ENCODE data around the gene TMEM129.

The TMEM129 gene

GRCh38 chr4:1758306-1759121 lies 37.4 kb upstream of the TMEM129 start:
- DNase-seq (ENCODE audit: low spot score): no peak

GRCh38 chr4:1757836-1758235 lies 36.7 kb upstream of the TMEM129 start:
- no peak for DNase-seq (ENCODE audit: low spot score)

DNA sequence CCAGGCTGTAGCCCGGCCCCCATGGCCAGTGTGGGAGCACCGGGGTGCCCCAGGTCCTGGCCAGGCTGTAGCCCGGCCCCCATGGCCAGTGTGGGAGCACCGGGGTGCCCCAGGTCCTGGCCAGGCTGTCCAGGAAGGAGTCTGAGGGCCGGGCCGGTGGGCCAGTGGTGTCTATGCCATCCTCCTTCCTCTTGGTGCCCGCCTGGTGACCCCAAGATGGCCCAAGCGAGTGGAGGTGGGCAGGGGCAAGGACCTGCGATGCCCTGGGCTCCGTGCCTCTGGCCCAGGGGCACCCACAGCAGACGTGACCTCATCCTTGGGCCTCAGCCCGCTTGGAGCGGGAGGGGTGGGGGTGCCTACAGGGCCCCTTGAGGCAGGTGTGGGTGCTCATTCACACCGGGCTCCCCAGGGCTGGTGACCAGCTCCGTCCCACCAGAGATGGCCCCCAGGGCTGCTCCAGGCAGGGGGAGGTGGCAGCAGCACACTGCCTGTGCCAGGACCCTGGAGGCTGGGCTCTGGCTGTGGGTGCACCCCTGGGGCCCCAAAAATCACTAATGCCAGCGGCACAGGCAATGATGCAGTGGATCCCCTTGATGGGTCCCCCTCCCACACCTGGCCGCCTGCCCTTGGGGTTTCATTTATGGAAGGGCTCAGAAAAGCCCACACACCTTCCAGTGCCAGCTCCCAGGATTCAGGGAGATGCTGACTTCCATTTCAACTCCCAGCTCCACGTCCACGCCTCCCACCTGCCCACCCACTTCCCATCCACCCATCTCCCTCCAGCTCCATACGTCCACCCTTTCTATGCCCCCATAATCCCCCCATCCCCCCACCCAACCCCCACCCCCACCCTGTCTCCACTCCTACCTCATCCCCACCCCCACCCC lies 36.0 kb upstream of the TMEM129 start:
- DNase-seq (ENCODE audit: low spot score): no peak

GRCh38 chr4:1756079-1756478 lies 35.0 kb upstream of the TMEM129 start:
- no peak for DNase-seq (ENCODE audit: low spot score)

- no peak for DNase-seq (ENCODE audit: low spot score)
Observed at GRCh38 chr4:1755297-1755696, 34.2 kb upstream of the TMEM129 start.

DNA sequence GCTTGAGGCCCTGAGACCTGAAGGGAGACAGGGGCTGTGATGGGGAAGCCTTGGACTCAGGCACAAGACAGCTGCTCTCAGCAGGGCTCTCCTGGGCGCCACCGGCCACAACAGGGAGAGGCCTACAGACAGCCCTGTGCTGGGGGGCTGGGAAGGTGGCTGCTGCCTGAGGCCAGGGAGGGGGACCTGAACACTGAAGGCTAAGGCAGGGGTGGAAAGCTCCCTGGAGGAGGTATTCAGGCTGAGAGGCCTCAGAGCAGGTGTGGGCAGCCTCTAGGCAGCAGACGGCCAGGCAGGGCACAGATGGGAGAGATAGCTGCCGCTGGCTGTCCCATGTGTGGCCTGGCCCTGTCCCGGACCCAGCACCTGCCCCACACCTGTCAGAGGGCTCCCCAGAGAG lies 33.2 kb upstream of the TMEM129 start:
- DNase-seq (ENCODE audit: low spot score): no peak

DNA sequence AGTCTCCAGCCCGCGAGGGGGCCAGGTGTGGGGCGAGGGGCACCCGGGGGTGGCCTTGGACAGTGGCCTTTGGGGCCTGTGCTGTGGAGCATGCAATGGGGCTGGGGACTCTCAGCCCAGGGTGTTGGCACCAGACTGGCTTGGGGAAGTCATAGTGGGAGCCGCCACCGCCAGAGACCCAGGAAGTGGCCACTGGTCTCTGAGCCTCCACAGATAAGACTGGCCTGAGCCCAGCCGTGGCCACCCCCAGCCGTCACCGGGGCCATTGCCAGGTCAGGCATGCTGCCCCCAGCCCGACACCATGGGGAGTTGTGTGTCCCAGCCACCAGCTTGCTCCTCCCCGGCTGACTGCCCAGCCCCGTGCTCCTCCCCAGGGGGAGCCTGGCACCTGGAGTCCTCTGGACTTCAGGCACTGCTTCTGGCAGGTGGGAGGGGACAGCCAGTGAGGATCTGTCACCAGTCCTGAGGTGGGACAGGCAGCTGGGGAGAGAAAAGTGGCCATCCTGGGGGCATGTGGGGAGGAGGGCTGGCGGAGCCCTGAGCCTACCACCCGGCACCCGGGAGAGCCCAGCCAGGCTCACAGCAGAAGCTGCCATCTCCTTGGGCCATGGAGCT lies 32.7 kb upstream of the TMEM129 start:
- DNase-seq (ENCODE audit: low spot score): no peak

DNA sequence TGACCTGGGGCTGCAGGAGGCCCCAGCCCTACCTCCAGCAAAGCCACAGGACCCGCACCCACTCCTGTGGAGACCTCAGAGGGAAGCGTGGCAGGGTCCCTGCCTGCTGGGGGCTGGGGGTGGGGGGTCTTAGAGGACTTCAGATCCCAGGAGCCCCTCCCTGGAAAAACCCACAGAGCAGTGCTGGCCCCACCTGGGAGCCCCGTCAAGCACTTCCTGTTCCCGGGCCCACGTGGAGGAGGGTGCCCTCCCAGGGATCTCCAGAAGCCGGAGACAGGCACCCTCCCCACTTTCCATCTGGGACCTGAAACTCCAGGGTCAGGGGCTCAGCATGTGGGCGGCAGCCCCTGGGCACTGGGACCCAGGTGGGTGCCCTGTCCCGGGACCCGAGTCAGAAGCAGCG lies 32.2 kb upstream of the TMEM129 start:
- no peak for DNase-seq (ENCODE audit: low spot score)

GRCh38 chr4:1752284-1753041 lies 31.3 kb upstream of the TMEM129 start:
- peak; percentile 27 for DNase-seq (ENCODE audit: low spot score)

DNA sequence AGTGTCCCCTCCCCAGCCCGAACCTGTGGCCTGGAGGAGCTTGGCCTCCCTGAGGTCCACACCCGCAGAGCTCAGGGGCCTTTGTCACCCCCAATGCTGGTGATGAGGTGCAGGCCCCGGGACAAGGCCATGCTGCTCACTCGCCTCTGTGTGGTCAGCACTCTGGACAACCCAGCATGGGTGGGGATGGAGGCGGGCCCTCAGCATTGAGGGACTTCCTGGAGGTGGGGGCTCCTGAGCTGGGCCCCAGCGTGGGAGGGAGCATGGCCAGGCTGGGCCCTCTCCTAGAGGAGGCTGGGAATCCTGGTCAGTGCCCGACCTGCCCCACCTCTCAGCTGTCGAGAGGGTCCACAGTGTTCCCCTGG lies 30.8 kb upstream of the TMEM129 start:
- DNase-seq (ENCODE audit: low spot score): no peak

GRCh38 chr4:1751155-1751918 lies 30.2 kb upstream of the TMEM129 start:
- DNase-seq (ENCODE audit: low spot score): no peak

GRCh38 chr4:1750381-1751154 lies 29.4 kb upstream of the TMEM129 start:
- no peak for DNase-seq (ENCODE audit: low spot score)

DNA sequence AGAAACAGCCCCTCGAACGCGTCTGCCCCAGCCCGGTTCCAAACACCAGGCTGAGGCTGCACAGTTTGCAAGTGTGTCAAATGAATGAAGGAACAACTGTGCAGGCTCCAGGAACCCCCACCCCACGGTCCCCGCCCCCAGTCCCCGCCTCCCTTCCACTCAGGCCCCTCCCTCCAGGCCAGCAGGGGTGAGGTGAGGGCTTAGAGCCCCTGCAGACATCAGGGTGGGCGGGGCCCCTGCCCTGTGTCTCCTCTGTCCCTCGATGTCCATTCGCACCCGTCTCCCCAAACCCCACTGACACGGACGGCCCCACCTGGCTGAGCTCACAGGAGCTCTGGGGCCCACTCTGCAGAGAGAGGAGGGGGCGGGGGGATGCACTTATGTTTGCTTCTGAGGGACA lies 28.7 kb upstream of the TMEM129 start:
- no peak for DNase-seq (ENCODE audit: low spot score)

DNA sequence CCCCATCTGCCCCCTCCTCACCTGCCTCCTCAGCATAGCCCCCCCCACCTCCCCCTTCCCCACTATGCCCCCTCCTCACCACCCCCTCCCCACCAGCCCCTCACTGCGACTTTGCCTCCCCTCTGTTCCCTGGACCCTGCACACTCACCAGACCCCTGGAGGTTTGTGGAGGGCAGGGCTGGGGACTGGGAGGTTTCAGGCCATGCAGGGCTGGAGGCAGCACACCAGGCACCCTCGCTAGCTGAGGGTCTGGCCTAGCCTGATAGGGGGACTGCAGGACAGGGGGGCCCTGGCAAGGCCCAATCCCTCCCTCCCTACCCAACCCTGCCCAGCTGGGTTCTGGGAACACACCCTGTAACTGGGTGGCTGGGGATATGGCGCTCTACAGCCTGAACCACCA lies 28.2 kb upstream of the TMEM129 start:
- no peak for DNase-seq (ENCODE audit: low spot score)

DNA sequence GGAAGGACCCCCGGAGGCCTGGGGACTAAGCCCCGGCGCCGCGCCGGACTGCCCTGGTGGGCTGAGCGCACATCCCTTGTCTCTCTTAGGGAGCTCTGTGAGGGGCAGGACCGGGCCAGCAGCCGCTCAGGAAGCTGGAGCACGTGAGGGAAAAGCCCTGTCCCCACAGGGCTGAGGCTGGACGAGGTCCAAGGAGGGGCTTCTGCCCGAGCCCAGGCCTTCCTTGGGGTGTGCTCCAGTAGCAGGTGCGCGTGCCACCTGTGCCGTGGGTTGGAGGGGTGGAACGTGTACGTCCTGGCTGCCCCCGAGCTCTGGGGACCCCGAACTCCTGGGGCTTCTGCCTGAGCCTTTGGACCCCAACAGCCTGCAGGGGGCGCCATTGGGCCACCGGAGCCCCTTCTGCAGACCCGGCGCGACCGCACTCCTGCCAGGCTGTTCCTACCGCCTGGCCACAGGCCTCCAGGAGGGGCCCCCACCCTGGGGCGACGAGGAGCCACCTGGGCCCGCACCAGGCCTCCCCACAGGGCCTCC lies 27.4 kb upstream of the TMEM129 start:
- peak; percentile 76 for DNase-seq (ENCODE audit: low spot score)

DNA sequence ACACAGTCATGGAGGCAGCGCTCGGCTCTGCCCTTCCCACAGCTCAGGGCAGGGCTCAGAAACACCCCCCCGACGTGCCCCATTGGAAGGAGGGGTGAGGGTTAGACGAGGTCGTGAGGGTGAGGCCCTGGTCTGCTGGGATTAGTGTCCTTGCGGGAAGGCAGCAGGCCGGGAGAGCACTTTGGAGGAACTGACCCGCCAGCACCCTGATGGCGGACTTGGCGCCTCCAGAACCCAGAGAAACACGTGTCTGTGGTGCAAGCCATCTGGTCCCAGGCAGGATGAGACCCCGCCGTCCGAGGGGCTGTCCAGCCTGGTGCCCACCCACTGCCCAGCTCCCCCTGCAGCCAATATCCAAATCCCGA lies 26.5 kb upstream of the TMEM129 start:
- DNase-seq (ENCODE audit: low spot score): no peak

- no peak for DNase-seq (ENCODE audit: low spot score)
Observed at GRCh38 chr4:1746919-1747602, 25.9 kb upstream of the TMEM129 start.

DNA sequence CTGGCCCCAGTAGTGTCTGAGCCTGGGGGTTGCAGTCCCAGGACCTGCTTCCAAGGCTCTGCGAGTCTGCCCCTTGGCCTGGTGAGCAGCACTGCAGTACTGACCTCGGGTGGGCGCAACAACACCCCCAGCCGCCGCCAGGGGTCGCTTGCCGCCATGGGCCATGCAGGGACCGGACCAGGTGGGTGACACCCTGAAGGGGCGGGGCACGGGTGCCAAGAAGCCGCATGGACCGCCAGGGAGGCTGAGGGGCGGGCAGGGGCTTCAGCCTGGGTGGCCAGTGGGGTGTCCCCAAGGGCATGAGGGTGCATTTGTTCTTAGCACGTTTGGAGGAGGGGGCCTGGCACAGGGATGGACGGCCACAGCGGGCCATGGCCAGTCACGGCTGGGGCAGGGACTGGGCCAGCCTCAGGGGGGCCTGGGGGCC lies 25.2 kb upstream of the TMEM129 start:
- peak; percentile 74 for DNase-seq (ENCODE audit: low spot score)

DNA sequence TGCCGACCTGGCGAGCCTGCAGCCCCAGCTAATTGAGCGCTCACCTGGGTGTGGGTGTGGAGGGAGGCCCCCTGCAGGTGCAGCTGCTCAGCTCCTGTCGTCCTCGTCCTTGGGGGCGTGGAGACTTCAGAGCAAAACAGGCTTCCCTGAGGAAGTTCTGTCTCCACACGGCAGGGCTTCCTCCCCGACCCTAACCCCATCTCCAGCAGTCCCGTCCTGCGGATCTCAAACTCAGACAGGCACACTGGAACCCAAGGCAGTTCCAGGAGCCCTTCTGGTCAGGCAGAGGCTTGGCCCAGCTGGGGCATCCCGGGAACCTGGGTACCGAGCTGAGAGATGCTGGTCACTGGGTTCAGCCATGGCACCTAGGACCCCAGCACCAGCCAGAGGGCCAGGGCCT lies 24.6 kb upstream of the TMEM129 start:
- no peak for DNase-seq (ENCODE audit: low spot score)

DNA sequence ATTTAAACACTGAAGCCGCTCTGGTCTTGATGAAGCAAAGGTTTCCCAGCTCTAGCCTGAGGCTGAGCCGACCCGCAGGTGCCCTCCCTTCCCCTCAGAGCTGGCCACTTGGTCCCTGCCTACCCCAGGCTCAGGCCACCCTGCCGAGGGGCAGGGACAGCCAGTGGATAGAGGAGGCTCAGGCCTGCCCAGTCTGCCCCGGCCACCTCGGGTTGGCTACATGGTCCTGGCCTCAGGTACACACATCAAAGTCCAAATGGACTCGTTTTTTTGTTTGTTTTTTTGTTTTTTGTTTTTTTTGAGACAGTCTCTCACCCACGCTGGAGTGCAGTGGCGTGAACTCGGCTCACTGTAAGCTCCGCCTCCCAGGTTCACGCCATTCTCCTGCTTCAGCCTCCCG lies 24.0 kb upstream of the TMEM129 start:
- no peak for DNase-seq (ENCODE audit: low spot score)
